Cerebellar cortex (tissue), 1 donor: Measurements from ENCODE around the gene SERPIND1.

Source experiments
- DNase-seq: peaks from one replicate; pipeline ENCODE4 v3.0.0-alpha.2; 2015; ENCODE audit warnings: low spot score

Gene SERPIND1

GRCh38 chr22:20775342-20775895, 1.5 kb downstream of the SERPIND1 start:
- no peak for DNase-seq

DNA sequence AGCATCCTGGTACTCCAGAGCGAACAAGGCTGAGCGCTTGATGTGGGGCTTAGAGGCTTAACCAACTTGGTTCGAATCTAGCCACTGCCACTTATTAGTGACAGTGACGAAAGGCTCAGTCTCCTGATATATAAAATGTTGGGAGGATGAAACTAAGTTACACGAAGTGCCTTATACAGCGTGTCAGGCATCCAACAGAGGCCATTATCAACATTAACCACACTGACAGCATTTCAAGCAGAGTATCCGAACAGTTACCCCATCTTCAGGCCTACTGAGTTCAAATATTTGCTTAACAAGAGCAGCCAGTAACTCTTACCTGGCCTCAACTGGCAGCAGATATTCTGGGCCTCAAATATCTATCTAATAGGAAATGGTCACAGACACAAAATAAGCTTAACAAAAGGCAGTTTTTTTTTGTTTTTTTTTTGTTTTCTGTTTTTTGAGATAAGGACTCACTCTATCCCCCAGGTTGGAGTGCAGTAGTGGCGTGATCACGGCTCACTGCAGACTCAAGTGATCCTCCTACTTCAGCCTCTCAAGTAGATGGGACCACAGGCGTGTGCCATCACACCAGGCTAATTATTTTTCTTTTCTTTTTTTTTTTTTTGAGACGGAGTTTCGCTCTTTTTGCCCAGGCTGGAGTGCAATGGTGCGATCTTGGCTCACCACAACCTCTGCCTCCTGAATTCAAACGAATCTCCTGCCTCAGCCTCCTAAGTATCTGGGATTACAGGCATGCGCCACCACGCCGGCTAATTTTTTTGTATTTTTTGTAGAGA, 2.9 kb downstream of the SERPIND1 start:
- no peak for DNase-seq

- DNase-seq: no peak
These were observed 3.7 kb downstream of the SERPIND1 start for GRCh38 chr22:20777420-20778177.

GRCh38 chr22:20779014-20779817, 5.3 kb downstream of the SERPIND1 start:
- no peak for DNase-seq

DNA sequence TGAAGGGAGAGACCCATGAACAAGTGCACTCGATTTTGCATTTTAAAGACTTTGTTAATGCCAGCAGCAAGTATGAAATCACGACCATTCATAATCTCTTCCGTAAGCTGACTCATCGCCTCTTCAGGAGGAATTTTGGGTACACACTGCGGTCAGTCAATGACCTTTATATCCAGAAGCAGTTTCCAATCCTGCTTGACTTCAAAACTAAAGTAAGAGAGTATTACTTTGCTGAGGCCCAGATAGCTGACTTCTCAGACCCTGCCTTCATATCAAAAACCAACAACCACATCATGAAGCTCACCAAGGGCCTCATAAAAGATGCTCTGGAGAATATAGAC, 5.9 kb downstream of the SERPIND1 start:
- no peak for DNase-seq

GRCh38 chr22:20781272-20781990, 7.5 kb downstream of the SERPIND1 start:
- DNase-seq: no peak

GRCh38 chr22:20782083-20782482, 8.2 kb downstream of the SERPIND1 start:
- DNase-seq: no peak

GRCh38 chr22:20782596-20783299, 8.8 kb downstream of the SERPIND1 start:
- no peak for DNase-seq

- DNase-seq: no peak
These were observed 9.4 kb downstream of the SERPIND1 start for GRCh38 chr22:20783300-20783673.

DNA sequence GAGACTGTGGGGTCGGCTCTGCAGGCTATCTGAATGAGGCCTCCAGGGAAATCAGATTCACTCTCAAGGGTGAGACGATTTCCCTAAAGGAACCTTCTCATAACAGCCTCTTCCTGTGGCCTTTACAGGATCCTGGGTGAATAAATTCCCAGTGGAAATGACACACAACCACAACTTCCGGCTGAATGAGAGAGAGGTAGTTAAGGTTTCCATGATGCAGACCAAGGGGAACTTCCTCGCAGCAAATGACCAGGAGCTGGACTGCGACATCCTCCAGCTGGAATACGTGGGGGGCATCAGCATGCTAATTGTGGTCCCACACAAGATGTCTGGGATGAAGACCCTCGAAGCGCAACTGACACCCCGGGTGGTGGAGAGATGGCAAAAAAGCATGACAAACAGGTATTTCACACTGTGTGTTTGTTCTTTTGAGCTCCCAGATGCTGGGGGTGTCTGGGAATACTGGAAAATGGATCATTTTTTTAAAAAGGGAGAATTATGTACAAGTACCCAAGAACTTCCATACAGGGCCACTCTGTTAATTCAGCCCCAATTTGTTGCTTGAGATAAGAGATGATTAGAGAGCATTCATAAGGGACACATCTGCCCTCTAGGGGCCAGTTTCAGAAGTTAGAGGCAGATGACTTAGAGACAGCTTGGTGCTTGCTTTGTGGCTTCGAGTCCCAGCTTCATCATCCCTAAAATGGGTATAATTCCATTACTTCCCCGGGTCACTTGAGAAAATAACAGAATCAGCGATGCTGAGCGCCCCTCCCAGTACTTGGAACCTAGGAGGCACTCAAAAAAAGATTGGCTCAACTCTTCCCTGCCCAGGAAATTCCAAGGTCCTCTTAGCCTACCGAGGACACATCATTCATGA, 10.2 kb downstream of the SERPIND1 start:
- DNase-seq: peak; percentile 82

- DNase-seq: no peak
These were observed 11.5 kb downstream of the SERPIND1 start for GRCh38 chr22:20785415-20785814.

DNA sequence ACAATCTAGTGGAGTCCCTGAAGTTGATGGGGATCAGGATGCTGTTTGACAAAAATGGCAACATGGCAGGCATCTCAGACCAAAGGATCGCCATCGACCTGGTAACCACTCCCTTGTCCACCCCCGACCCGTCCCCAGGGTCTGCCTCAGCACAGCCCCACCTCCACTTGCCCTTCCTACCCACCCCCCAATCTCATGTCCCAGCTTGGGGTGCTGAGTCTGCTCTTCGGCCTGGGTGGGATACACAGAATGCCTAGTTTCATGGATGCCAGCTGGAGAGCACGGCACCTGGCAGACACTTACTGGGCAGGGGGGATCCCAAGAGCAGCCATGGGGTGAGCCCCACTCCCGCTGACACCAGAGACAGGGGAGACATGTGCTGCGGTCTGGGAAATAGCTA, 12.1 kb downstream of the SERPIND1 start:
- no peak for DNase-seq

GRCh38 chr22:20786536-20786979, 12.6 kb downstream of the SERPIND1 start:
- no peak for DNase-seq

DNA sequence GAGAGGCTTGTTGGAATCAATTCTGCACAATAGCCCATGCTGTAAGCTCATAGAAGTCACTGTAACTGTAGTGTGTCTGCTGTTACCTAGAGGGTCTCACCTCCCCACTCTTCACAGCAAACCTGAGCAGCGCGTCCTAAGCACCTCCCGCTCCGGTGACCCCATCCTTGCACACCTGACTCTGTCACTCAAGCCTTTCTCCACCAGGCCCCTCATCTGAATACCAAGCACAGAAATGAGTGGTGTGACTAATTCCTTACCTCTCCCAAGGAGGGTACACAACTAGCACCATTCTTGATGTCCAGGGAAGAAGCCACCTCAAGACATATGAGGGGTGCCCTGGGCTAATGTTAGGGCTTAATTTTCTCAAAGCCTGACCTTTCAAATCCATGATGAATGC, 13.3 kb downstream of the SERPIND1 start:
- no peak for DNase-seq

DNA sequence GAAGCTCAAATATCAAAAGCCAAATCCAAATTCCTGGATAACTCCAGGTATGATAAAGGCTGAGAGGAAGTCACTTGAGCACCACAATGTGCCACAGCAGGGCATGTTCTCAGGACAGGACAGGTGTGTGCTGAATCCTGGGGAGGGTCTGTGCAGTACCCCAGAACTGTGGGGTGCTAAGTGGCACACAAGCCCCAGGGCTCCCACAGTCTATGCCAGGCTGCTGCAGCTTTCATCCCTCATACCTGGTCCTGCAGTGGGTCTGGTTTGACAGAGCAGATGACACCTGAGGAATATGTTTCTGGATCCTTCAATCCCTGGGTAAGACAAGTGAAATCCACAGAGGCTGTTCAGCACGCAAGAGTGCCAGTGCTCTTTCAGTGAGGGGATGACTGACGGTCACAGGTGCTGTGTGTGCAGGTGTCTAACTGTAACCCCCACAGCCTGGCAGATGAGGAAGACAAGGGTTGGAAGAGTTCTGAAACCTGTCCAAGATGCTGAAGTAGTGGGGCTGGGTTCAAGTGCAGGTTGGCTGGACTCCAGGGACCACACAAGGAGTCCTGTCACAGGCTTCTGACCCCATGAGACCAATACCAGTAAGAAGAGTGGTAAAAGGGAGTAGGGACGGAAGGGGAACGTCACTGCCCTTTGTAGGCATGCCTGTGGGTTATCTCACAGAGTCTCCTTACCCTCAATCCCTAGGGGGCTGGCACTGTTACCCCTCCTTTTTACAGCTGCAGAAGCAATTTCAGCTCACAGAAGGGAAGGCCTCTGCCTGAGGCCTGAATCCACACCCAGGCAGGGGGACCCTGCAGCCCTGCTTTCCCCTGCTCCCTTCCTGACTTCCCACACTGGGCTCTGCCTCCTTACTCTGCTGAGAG, 14.1 kb downstream of the SERPIND1 start:
- DNase-seq: no peak

DNA sequence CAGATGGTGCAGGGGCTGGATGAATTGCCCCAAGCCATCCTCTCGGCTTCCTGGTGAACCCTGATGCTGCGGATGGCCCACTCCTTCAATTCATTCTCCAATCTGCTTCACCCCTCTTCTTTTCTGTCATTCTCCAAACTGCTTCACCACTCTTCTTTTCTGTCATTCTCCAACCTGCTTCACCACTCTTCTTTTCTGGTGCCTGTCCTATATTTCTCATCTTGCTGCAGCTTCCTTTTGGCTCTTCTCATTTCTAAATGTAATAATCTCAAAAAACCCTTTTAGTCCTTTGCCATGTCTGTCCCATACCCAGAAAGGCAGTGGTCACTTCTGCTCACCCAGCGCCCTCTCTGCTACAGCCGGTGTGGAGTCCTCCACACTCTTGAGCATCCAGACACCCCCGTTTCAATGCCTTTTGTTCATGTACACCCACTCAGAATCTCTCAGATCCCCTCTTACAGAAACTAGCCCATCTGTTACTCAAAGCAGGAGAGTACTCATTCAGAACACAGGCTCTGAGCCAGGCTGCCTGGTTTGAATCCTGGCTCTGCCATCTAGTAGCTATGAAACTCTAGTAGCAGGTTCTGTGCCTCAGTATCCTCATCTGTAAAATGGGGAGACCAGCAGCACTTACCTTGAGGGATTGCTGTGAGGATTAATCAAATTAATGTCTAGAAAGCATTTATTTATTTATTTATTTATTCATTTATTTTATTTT, 14.9 kb downstream of the SERPIND1 start:
- DNase-seq: no peak

GRCh38 chr22:20792221-20792965, 18.5 kb downstream of the SERPIND1 start:
- no peak for DNase-seq
